Epidermal melanocyte (primary cell): Measurements from ENCODE around the gene THSD4.
"Not testable (repeated sequence)": the region's sequence is repeated elsewhere in the genome, so short reads cannot be mapped to it uniquely, and the experiment has no call there.

Experiments used
- DNase-seq: peaks from one replicate; pipeline ENCODE4 v3.0.0; 2011; ENCODE audit warnings: low spot score; ENCODE audit not compliant: insufficient read length

The THSD4 gene

GRCh38 chr15:71649894-71650293 lies 534.6 kb downstream of the THSD4 start:
- no peak for DNase-seq

DNA sequence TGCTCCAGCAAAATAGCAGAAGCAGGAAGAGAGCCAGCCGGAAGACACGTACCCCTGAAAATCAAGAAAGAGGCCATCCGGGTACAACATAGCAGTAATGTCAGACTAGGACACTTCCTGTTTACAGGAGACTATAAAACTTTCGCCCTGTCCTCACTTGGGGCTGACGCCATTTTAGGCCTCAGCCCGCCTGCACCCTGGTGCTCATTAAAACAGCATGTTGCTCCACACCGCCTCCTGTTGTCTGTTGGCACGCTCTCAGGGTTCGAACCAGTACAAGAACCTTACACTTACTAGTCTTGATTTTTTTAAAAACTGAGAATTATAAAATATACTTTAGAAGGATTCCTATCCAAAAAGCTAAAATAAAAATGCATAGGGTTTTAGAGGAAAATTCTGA lies 535.3 kb downstream of the THSD4 start:
- DNase-seq: no peak

DNA sequence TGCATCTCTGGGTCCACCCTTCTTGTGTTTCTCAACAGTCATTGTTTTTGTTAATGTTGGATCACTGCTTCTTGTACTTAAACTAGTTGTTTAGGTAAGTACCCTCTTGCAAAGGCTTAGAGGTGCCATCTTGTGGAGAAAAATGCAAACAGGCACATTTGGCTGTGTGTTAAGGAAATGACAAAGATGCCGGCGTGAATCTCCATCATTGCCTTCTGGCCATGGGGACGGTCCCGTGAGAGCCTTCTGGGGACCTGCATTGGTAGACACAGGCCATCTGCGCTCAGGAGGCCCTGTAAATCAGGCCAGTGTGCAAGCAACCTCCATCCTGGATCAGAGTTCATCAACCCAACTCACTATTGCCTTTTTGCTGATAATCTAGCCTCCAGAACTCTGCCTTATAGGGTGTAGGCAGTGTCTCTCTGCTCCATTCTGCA lies 536.5 kb downstream of the THSD4 start:
- DNase-seq: no peak

DNA sequence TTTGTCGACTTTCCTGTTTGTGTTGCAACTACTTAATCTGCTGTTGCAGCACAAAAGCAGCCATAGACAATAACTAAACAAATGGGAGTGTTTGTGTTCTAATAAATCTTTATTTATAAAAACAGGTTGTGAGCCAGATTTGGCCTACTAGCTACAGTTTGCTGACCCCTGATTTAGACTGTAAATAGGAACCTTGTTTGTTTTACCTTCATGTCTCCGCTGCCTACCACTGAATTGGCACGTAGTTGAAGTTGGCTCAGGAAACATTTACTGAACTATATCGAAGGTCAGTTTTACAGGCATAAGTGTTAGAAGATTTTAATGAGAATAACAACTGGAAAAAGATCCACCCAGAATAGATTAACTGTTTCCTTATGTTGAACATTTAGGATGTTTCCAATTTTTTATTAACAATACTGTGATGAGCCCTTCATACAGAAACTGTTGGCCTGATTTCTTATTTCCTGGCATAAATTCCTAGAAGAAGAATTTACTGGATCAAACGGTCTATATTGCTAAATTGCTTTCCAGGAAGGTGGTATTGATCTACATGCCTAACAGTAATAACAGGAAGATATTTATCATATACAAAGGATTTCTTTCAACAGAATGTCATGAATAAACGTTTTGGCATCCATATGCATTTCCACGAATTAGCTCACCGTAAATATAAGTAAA lies 538.9 kb downstream of the THSD4 start:
- DNase-seq: no peak

DNA sequence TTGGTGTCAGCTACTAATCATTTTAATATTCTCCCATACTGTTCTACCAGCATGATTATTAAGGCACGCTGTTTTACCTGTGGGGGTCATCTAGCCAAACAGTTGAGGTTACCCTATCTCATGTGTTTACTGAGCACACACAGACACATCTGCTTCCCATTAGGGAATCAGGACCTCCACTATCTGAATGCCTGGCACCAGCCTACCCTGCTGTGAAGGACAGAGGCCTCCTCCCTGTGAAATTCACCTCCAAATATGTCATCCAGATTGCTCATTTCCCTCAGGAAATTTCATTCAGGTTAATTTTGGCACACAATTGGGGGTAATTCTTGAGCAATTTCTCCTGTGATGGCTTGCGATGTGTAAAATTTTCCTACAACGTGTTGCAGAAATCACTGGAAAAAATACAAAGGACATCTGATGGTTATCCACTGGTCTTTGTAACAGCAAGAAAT lies 539.5 kb downstream of the THSD4 start:
- no peak for DNase-seq

- DNase-seq: no peak
Observed at GRCh38 chr15:71656425-71656824, 541.2 kb downstream of the THSD4 start.

GRCh38 chr15:71657141-71657540 lies 541.9 kb downstream of the THSD4 start:
- no peak for DNase-seq

- no peak for DNase-seq
Observed at GRCh38 chr15:71658036-71658435, 542.8 kb downstream of the THSD4 start.

DNA sequence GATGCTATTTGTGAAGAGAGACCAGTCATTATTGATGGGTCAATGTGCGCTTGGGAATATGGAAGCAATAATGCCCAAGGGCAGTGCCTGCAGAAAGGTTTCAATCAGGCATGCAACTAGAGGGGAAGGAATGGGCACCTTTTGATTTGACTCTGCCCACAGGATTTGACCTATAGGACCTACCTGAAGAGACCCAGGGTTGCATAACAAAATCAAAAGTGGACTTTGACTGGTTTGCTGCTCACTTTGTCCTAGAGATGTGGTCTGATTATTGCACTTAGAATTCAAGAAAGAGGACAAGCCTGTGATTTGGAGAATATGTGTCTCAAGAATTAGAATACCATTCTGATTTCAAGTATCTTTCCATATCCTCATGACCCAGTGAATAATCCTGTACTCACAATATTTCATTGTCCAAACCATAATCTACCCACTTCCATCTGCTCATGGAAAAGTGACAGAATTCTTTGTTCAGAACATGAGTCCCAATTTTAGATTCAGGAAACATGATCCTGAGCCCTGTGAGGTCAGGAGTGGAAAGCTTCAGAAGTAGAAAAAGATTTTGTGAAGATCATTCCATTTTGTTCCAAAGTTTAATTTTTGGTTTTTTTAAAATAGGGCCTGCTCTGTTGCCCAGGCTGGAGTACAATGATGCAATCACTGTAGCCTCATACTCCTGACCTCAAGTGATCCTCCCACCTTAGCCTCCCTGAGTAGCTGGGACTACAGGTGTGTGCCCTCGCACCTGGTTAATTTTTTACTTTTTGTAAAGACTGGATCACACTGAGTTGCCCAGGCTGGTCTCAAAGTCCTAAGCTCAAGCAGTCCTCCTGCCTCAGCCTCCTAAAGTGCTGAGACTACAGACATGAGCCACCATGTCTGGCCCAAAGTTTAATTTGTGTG lies 543.8 kb downstream of the THSD4 start:
- no peak for DNase-seq

GRCh38 chr15:71659730-71660067 lies 544.4 kb downstream of the THSD4 start:
- DNase-seq: no peak

GRCh38 chr15:71660501-71660900 lies 545.2 kb downstream of the THSD4 start:
- DNase-seq: no peak

DNA sequence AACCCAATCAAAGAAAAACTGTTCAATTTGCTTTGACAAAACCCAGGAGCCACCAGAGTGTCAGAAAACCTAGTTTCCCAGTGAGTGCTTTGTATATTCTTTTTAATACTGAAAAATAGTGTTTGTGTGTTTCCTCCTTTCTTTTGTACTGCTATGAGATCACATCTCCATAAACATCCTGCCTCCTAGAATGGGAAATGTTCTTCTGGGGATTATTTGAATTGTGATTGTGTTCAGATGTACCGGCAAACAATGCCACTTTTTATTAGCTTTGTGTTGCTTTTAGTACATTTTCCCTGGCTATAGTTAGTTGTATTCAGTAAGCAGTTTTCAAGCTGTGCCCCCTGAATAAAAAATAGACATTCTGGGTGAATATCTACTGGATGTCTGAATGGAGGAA lies 547.0 kb downstream of the THSD4 start:
- no peak for DNase-seq

DNA sequence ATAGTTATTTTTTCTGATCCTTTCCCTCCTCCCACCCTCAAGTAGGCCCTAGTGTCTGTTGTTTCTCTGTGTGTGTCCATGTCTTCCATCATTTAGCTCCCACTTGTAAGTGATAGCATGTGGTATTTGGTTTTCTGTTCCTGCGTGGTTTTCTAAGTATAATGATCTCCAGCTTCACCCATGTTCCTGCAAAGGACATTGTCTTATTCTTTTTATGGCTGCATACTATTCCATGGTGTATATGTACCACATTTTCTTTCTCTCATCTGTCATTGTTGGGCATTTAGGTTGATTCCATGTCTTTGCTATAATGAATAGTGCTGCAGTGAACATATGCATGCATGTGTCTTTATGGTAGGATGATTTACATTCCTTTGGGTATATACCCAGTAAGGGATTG lies 549.4 kb downstream of the THSD4 start:
- DNase-seq: no peak

DNA sequence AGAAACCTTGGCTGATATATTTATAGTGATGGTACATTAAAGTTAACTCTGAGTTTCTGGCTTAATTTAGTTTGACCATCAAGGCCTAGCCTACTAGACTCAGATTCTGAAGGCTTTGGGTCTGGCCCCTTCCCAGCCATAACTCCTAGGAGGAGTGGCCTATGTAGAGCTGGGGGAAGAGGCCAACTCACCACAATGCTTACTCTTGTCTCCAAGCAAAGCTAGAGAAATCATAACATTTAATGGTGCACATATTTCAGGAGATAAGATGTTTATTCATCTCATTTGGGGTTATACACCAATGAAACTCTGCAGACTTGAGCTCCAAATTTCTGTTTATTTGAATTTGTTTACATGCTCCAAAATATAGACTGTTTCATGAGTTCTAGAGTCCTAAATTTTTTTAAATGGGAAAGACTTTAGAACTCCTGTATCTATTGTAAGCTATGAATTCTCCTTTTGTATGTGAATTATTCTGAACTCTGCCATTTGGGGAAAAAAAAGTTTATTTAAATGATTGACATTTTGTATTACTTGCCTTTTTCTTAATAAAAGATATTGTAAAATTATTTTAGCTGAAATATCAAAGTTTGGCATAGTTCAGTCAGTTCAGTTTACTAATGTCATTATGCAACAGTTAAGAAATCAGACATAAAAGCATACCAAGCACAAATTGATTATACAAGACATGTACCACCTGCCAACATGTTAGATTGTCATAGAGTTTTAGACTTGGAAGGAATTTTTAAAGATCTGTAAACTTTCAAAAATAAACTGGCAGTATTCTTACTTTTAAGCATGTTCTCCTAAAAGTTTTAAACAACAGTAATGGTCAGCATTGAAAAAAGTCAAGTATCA lies 551.7 kb downstream of the THSD4 start:
- DNase-seq: no peak

GRCh38 chr15:71669688-71670087 lies 554.4 kb downstream of the THSD4 start:
- no peak for DNase-seq

GRCh38 chr15:71670222-71670621 lies 555.0 kb downstream of the THSD4 start:
- DNase-seq: not testable (repeated sequence)

DNA sequence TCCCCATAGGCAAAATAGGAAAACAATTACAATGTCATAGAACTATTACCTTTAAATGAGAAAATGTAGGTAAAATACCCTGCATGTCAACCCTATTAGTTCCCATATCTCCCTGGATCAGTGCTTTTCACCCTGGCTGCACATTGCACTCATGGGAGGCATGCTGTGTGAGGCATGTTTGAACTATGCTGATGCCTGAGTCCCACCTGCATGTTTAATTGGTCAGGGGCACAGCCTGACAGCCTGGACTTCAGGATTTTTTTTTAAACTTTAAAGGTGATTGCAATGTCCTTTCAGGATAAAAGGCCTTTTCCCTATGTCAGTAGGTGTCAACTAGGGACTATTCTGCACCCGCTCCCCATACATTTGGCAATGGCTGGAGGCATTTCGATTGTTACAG lies 559.1 kb downstream of the THSD4 start:
- DNase-seq: no peak

DNA sequence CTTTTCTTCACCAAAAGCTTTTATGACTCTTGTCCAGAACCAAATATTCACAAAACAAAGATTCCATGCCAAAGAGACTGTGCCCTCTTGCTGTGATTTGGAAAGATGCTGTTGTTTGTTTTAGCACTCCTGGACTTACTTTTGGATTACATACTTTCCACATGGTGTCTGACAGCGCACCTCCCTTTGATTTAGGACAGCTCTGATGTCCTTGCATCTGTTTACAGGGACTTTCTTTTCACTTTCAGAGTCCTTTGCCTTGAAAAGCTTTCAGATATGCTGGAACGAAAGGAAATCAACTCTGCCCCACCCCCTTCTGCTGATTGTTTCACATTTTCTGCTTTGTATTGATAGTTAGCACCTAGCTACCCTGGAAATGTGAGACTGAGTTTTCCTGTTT lies 562.1 kb downstream of the THSD4 start:
- DNase-seq: no peak

GRCh38 chr15:71677766-71678165 lies 562.5 kb downstream of the THSD4 start:
- DNase-seq: no peak

DNA sequence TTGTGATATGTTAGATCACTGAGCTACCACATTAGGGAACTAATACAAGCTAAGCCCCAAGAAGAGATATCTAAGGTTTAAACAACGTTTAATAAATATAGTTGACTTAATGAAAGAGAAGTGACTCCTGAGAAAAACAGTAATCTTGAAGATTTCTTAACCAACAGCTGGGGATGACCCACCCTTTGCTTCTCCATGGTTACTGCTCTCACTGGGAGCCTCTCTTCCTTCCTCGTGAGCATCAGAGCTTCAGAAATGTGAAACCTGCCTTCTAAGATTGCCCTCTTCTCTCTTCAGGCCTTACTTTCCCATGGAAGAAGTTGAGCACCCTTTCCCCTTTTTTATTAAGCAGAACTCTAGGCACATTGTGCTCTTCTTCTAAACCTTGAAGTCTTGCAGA lies 562.9 kb downstream of the THSD4 start:
- DNase-seq: no peak

DNA sequence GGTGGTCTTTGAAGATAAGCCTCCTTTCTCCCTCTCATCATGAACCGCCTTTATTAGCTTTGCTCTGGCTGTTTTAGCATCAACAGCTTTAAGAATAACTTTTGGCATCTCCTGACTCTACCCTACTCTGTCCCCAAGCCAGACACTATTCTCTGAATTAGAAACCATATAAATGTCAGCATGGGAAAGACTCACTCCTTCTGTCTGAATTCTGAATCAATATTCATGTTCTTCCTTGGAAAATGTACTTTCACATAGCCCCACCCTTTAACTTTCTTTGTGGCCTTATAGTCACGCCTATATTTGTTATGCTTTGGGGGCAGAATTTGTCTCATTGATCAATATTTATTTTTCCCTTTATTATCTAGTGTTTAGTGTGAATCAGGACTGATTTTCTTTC lies 563.3 kb downstream of the THSD4 start:
- no peak for DNase-seq
